GM23338 (cell line): ENCODE measurements around the gene C2orf42. TPM values are rescaled to one million over a fixed set of nuclear protein-coding genes. Genes with fewer than 3 reads are reported as not detected.
"Not testable (repeated sequence)": the region's sequence is repeated elsewhere in the genome, so short reads cannot be mapped to it uniquely, and the experiment has no call there.

ENCODE experiments used
- ATAC-seq: fragments of 200-7000 bp; cut with Tn5 transposase; 3 replicates; pipeline ENCODE4 v1.9.1; 2020
- DNase-seq: peaks from one replicate; pipeline ENCODE4 v3.0.0-alpha.2; 2015; ENCODE audit warnings: low spot score
- H2AFZ ChIP-seq: fragments of 200-600 bp; sonication (generic); 2 replicates; pipeline ENCODE4 v1.8.0; 2016; ENCODE audit warnings: antibody characterized with exemption, mild to moderate bottlenecking, moderate library complexity
- H3F3A ChIP-seq: fragments of 200-600 bp; sonication (generic); replicated peaks from 2 replicates; pipeline ENCODE4 v1.8.0; 2017; ENCODE audit warnings: antibody characterized with exemption, mixed run types, low read depth
- H3K27ac ChIP-seq: fragments of 200-600 bp; sonication (generic); 2 replicates; pipeline ENCODE4 v1.6.1; 2016; ENCODE audit warnings: low read depth
- H3K27me3 ChIP-seq: fragments of 200-600 bp; sonication (generic); 2 replicates; pipeline ENCODE4 v1.8.0; 2016; ENCODE audit warnings: mild to moderate bottlenecking, mixed run types, moderate library complexity; ENCODE audit not compliant: insufficient read depth
- H3K36me3 ChIP-seq: fragments of 200-600 bp; sonication (generic); 2 replicates; pipeline ENCODE4 v1.8.0; 2016; ENCODE audit warnings: mild to moderate bottlenecking; ENCODE audit not compliant: insufficient read depth
- H3K4me1 ChIP-seq: fragments of 200-600 bp; sonication (generic); 2 replicates; pipeline ENCODE4 v1.8.0; 2016; ENCODE audit warnings: mild to moderate bottlenecking, moderate library complexity; ENCODE audit not compliant: insufficient read depth
- H3K4me2 ChIP-seq: fragments of 200-600 bp; sonication (generic); 2 replicates; pipeline ENCODE4 v1.7.1; 2017; ENCODE audit warnings: mixed run types
- H3K4me3 ChIP-seq: fragments of 200-600 bp; sonication (generic); 2 replicates; pipeline ENCODE4 v1.6.1; 2016; ENCODE audit warnings: mixed run types
- H3K79me2 ChIP-seq: fragments of 200-600 bp; sonication (generic); replicated peaks from 2 replicates; pipeline ENCODE4 v1.8.0; 2017; ENCODE audit warnings: mild to moderate bottlenecking; ENCODE audit not compliant: insufficient read depth
- H3K9me2 ChIP-seq: fragments of 200-600 bp; sonication (generic); 2 replicates; pipeline ENCODE4 v1.8.0; 2017; ENCODE audit not compliant: insufficient read depth
- H4K20me1 ChIP-seq: fragments of 200-600 bp; sonication (generic); replicated peaks from 2 replicates; pipeline ENCODE4 v1.8.0; 2017; ENCODE audit warnings: mild to moderate bottlenecking; ENCODE audit not compliant: insufficient read depth
- H3K27ac Mint-ChIP-seq: 2 replicates; pipeline ENCODE4 v1.8.0; 2020; ENCODE audit warnings: inconsistent platforms, mild to moderate bottlenecking, moderate library complexity, mixed read lengths
- H3K27me3 Mint-ChIP-seq: 3 replicates; pipeline ENCODE4 v1.8.0; 2022; ENCODE audit warnings: low read depth, mild to moderate bottlenecking, moderate library complexity, mixed read lengths, inconsistent platforms; ENCODE audit not compliant: insufficient read depth, poor library complexity
- H3K36me3 Mint-ChIP-seq: 3 replicates; pipeline ENCODE4 v1.8.0; 2021; ENCODE audit warnings: low read depth, mild to moderate bottlenecking, inconsistent platforms, moderate library complexity, mixed read lengths
- H3K4me1 Mint-ChIP-seq: 3 replicates; pipeline ENCODE4 v1.8.0; 2020; ENCODE audit warnings: mild to moderate bottlenecking, inconsistent platforms, mixed read lengths
- H3K4me3 Mint-ChIP-seq: 3 replicates; pipeline ENCODE4 v1.8.0; 2021; ENCODE audit warnings: moderate library complexity, mild to moderate bottlenecking, inconsistent platforms, mixed read lengths
- H3K9me3 Mint-ChIP-seq: 3 replicates; pipeline ENCODE4 v1.8.0; 2020; ENCODE audit warnings: moderate library complexity, mild to moderate bottlenecking, inconsistent platforms, mixed read lengths
- EZH2 ChIP-seq: fragments of 200-600 bp; sonication (generic); IDR thresholded peaks from one replicate; pipeline ENCODE4 v1.8.0; 2017; ENCODE audit warnings: antibody characterized with exemption, mild to moderate bottlenecking, low read depth; ENCODE audit not compliant: unreplicated experiment
- ZNF114 ChIP-seq: fragments of 250-450 bp; sonication (Bioruptor Pico); IDR thresholded peaks from 2 replicates; pipeline ENCODE4 v1.5.0; 2020; ENCODE audit warnings: mild to moderate bottlenecking, moderate library complexity
- ZNF331 ChIP-seq: fragments of 250-450 bp; sonication (Bioruptor Pico); IDR thresholded peaks from 2 replicates; pipeline ENCODE4 v1.5.0; 2020; ENCODE audit warnings: low read depth, mild to moderate bottlenecking, moderate library complexity
- ZNF462 ChIP-seq: fragments of 250-450 bp; sonication (Bioruptor Pico); IDR thresholded peaks from 2 replicates; pipeline ENCODE4 v1.5.0; 2020; ENCODE audit warnings: mild to moderate bottlenecking, moderate library complexity
- polyA plus RNA-seq: library from polyadenylated mRNA; unstranded; fragments of >200 nt; fragmentation: Nextera tagmentation; extraction: Ambion mirVana; gene quantifications from 2 replicates; pipeline ENCODE4 v1.2.1, GENCODE V29; 2016
- total RNA-seq: library from RNA; depleted of rRNA; stranded (reverse); fragments of >200 nt; shearing (Covaris generic); gene quantifications from 2 replicates; pipeline ENCODE4 v1.2.3, GENCODE V29; 2014
- TF ChIP-seq, protein P1 (sequence below): IDR thresholded peaks from 2 replicates; pipeline ENCODE4 v1.6.1; 2016; ENCODE audit warnings: antibody characterized with exemption

Gene C2orf42
- total and polyA plus RNA-seq, 2 experiments from 2014 or later, result 4.3 to 6.9 TPM

GRCh38 chr2:70110397-70110796 lies 80.4 kb downstream of the C2orf42 start:
- H3K79me2 ChIP-seq, H3K4me3 Mint-ChIP-seq, H3K9me2 ChIP-seq, H3K4me3 ChIP-seq, H3K9me3 Mint-ChIP-seq, H4K20me1 ChIP-seq, H3F3A ChIP-seq, H3K27me3 ChIP-seq, DNase-seq, H3K27ac Mint-ChIP-seq, H2AFZ ChIP-seq, ATAC-seq, H3K36me3 ChIP-seq, H3K4me2 ChIP-seq, H3K36me3 Mint-ChIP-seq, H3K27ac ChIP-seq: not testable (repeated sequence)
- Mint-ChIP-seq H3K4me1 (peaks cover 35% of the 10 kb centered on the region), H3K27me3 (peaks cover 15% of the 10 kb centered on the region)
- peaks cover 31% of the 10 kb centered on the region for H3K4me1 ChIP-seq

DNA sequence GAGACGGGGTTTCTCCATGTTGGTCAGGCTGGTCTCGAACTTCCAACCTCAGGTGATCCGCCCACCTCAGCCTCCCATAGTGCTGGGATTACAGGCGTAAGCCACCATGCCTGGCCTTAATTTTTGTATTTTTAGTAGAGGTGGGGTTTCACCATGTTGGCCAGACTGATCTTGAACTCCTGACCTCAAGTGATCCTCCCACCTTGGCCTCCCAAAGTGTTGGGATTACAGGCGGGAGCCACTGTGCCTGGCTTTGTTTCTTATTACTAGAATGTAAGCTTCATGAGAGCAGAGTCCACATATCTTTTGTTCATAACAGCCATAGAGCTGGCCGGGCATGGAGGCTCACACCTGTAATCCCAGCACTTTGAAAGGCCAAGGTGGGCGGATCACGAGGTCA lies 84.7 kb downstream of the C2orf42 start:
- not testable (repeated sequence) for H3K4me3 ChIP-seq, H3K36me3 Mint-ChIP-seq, DNase-seq, H3K4me3 Mint-ChIP-seq, H3F3A ChIP-seq, H3K27ac ChIP-seq, H3K9me3 Mint-ChIP-seq, H3K79me2 ChIP-seq, H3K36me3 ChIP-seq, ATAC-seq, H3K27me3 ChIP-seq, H3K27ac Mint-ChIP-seq, H3K9me2 ChIP-seq, H3K4me2 ChIP-seq, H4K20me1 ChIP-seq, H2AFZ ChIP-seq
- peaks cover 33% of the 10 kb centered on the region for H3K4me1 ChIP-seq
- Mint-ChIP-seq H3K4me1 (peaks cover 42% of the 10 kb centered on the region), H3K27me3 (peaks cover 11% of the 10 kb centered on the region)

DNA sequence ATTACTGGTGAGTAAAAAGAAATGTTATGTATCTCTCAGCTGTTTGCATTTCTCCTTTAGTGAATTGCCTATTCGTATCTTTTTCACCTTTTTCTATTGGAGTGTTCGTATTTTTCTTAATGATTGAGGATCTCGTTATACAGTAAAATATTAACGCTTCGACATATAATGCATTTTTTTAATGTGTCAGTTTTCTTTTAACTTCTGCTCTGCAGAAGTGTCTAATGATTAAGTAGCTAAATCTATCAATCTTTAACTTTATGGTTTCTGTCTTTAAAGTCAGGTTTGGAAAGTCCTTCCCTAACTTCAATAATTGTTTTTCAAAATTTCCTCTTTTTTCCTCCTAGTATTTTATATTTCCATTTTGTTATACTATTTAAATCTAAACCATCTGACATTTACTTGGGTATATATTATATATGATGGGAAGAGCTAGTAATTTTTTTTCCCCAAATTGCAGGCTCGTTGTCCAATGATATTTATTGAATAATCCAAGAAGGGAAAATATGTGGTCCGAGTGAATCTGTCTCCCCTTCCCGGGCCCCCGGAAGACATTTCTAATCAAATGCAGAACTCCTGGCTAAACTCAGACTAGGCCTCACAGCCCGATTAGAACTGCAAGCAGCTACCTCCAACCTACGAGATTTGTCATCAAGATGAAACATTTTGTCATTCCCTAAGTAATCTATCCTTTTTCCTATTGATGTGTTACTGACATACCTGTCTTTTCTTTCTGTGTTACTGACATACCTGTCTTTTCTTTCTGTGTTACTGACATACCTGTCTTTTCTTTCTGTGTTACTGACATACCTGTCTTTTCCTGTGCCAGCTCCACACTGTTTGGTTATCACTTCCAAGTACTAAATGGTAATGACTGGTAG lies 86.3 kb downstream of the C2orf42 start:
- peak overlapping the region; percentile 53; the same call in 2 of the 3 replicates for H3K4me3 Mint-ChIP-seq
- H3K36me3 Mint-ChIP-seq, result no peaks in the 10 kb centered on the region
- peak overlapping the region; percentile 92 for H3K27ac Mint-ChIP-seq
- no peaks in the 10 kb centered on the region for H3K27me3 ChIP-seq
- H3K9me2 ChIP-seq, result no peaks in the 10 kb centered on the region
- DNase-seq (peak; percentile 67), ATAC-seq (peak; percentile 25; the same call in 2 of the 3 replicates)
- no peaks in the 10 kb centered on the region for H3K36me3 ChIP-seq
- no peaks in the 10 kb centered on the region for H3K79me2 ChIP-seq
- peaks cover 39% of the 10 kb centered on the region for H3K4me1 Mint-ChIP-seq
- peak overlapping the region; percentile 6; the same call in 1 of the 2 replicates for H3K4me2 ChIP-seq
- H4K20me1 ChIP-seq, result no peaks in the 10 kb centered on the region
- H2AFZ ChIP-seq, result no peak overlapping the region
- H3K4me1 ChIP-seq, result peaks cover 33% of the 10 kb centered on the region
- H3K27me3 Mint-ChIP-seq, result peaks cover 11% of the 10 kb centered on the region
- H3K27ac ChIP-seq, result peak overlapping the region; percentile 33; the same call in 1 of the 2 replicates
- H3K9me3 Mint-ChIP-seq, result no peaks in the 10 kb centered on the region; the same call in 2 of the 3 replicates
- H3F3A ChIP-seq, result no peaks in the 10 kb centered on the region
- no peak overlapping the region for H3K4me3 ChIP-seq
- TF ChIP-seq, protein P1, sequence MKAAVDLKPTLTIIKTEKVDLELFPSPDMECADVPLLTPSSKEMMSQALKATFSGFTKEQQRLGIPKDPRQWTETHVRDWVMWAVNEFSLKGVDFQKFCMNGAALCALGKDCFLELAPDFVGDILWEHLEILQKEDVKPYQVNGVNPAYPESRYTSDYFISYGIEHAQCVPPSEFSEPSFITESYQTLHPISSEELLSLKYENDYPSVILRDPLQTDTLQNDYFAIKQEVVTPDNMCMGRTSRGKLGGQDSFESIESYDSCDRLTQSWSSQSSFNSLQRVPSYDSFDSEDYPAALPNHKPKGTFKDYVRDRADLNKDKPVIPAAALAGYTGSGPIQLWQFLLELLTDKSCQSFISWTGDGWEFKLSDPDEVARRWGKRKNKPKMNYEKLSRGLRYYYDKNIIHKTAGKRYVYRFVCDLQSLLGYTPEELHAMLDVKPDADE, result no peak
- TF ChIP-seq EZH2, result no peak
- no peak for TF ChIP-seq ZNF331 (CRISPR knock-in tag)
- no peak for TF ChIP-seq ZNF462 (CRISPR knock-in tag)
- TF ChIP-seq ZNF114, result no peak
